GM23338 (cell line): ENCODE results near the gene MORN2. TPM values are rescaled to one million over a fixed set of nuclear protein-coding genes. Genes with fewer than 3 reads are reported as not detected.

Source experiments
- ATAC-seq: fragments of 200-7000 bp; cut with Tn5 transposase; 3 replicates; pipeline ENCODE4 v1.9.1; 2020
- DNase-seq: peaks from one replicate; pipeline ENCODE4 v3.0.0-alpha.2; 2015; ENCODE audit warnings: low spot score
- H2AFZ ChIP-seq: fragments of 200-600 bp; sonication (generic); 2 replicates; pipeline ENCODE4 v1.8.0; 2016; ENCODE audit warnings: antibody characterized with exemption, mild to moderate bottlenecking, moderate library complexity
- H3F3A ChIP-seq: fragments of 200-600 bp; sonication (generic); replicated peaks from 2 replicates; pipeline ENCODE4 v1.8.0; 2017; ENCODE audit warnings: antibody characterized with exemption, mixed run types, low read depth
- H3K27ac ChIP-seq: fragments of 200-600 bp; sonication (generic); 2 replicates; pipeline ENCODE4 v1.6.1; 2016; ENCODE audit warnings: low read depth
- H3K27me3 ChIP-seq: fragments of 200-600 bp; sonication (generic); 2 replicates; pipeline ENCODE4 v1.8.0; 2016; ENCODE audit warnings: mild to moderate bottlenecking, mixed run types, moderate library complexity; ENCODE audit not compliant: insufficient read depth
- H3K36me3 ChIP-seq: fragments of 200-600 bp; sonication (generic); 2 replicates; pipeline ENCODE4 v1.8.0; 2016; ENCODE audit warnings: mild to moderate bottlenecking; ENCODE audit not compliant: insufficient read depth
- H3K4me1 ChIP-seq: fragments of 200-600 bp; sonication (generic); 2 replicates; pipeline ENCODE4 v1.8.0; 2016; ENCODE audit warnings: mild to moderate bottlenecking, moderate library complexity; ENCODE audit not compliant: insufficient read depth
- H3K4me2 ChIP-seq: fragments of 200-600 bp; sonication (generic); 2 replicates; pipeline ENCODE4 v1.7.1; 2017; ENCODE audit warnings: mixed run types
- H3K4me3 ChIP-seq: fragments of 200-600 bp; sonication (generic); 2 replicates; pipeline ENCODE4 v1.6.1; 2016; ENCODE audit warnings: mixed run types
- H3K79me2 ChIP-seq: fragments of 200-600 bp; sonication (generic); replicated peaks from 2 replicates; pipeline ENCODE4 v1.8.0; 2017; ENCODE audit warnings: mild to moderate bottlenecking; ENCODE audit not compliant: insufficient read depth
- H3K9me2 ChIP-seq: fragments of 200-600 bp; sonication (generic); 2 replicates; pipeline ENCODE4 v1.8.0; 2017; ENCODE audit not compliant: insufficient read depth
- H4K20me1 ChIP-seq: fragments of 200-600 bp; sonication (generic); replicated peaks from 2 replicates; pipeline ENCODE4 v1.8.0; 2017; ENCODE audit warnings: mild to moderate bottlenecking; ENCODE audit not compliant: insufficient read depth
- H3K27ac Mint-ChIP-seq: 2 replicates; pipeline ENCODE4 v1.8.0; 2020; ENCODE audit warnings: inconsistent platforms, mild to moderate bottlenecking, moderate library complexity, mixed read lengths
- H3K27me3 Mint-ChIP-seq: 3 replicates; pipeline ENCODE4 v1.8.0; 2022; ENCODE audit warnings: low read depth, mild to moderate bottlenecking, moderate library complexity, mixed read lengths, inconsistent platforms; ENCODE audit not compliant: insufficient read depth, poor library complexity
- H3K36me3 Mint-ChIP-seq: 3 replicates; pipeline ENCODE4 v1.8.0; 2021; ENCODE audit warnings: low read depth, mild to moderate bottlenecking, inconsistent platforms, moderate library complexity, mixed read lengths
- H3K4me1 Mint-ChIP-seq: 3 replicates; pipeline ENCODE4 v1.8.0; 2020; ENCODE audit warnings: mild to moderate bottlenecking, inconsistent platforms, mixed read lengths
- H3K4me3 Mint-ChIP-seq: 3 replicates; pipeline ENCODE4 v1.8.0; 2021; ENCODE audit warnings: moderate library complexity, mild to moderate bottlenecking, inconsistent platforms, mixed read lengths
- H3K9me3 Mint-ChIP-seq: 3 replicates; pipeline ENCODE4 v1.8.0; 2020; ENCODE audit warnings: moderate library complexity, mild to moderate bottlenecking, inconsistent platforms, mixed read lengths
- ZNF114 ChIP-seq: fragments of 250-450 bp; sonication (Bioruptor Pico); IDR thresholded peaks from 2 replicates; pipeline ENCODE4 v1.5.0; 2020; ENCODE audit warnings: mild to moderate bottlenecking, moderate library complexity
- ZNF331 ChIP-seq: fragments of 250-450 bp; sonication (Bioruptor Pico); IDR thresholded peaks from 2 replicates; pipeline ENCODE4 v1.5.0; 2020; ENCODE audit warnings: low read depth, mild to moderate bottlenecking, moderate library complexity
- polyA plus RNA-seq: library from polyadenylated mRNA; unstranded; fragments of >200 nt; fragmentation: Nextera tagmentation; extraction: Ambion mirVana; gene quantifications from 2 replicates; pipeline ENCODE4 v1.2.1, GENCODE V29; 2016
- total RNA-seq: library from RNA; depleted of rRNA; stranded (reverse); fragments of >200 nt; shearing (Covaris generic); gene quantifications from 2 replicates; pipeline ENCODE4 v1.2.3, GENCODE V29; 2014
- TF ChIP-seq, protein P1 (sequence below): fragments of 250-450 bp; sonication (Bioruptor Pico); IDR thresholded peaks from 2 replicates; pipeline ENCODE4 v1.5.0; 2020; ENCODE audit warnings: mild to moderate bottlenecking, moderate library complexity
- TF ChIP-seq, protein P2 (sequence below), 2 experiments: fragments of 200-600 bp in 1 of 2; sonication (generic) in 1 of 2; conservative IDR thresholded peaks; 2 replicates each; pipeline versions ENCODE4 v1.5.1 to v1.6.1; 2016 to 2017; ENCODE audit warnings: antibody characterized with exemption in 2 of 2, low read depth in 2 of 2, mild to moderate bottlenecking in 2 of 2, moderate library complexity in 1 of 2

The MORN2 gene
- total and polyA plus RNA-seq, 2 experiments from 2014 or later, result 7.6 to 45.2 TPM

DNA sequence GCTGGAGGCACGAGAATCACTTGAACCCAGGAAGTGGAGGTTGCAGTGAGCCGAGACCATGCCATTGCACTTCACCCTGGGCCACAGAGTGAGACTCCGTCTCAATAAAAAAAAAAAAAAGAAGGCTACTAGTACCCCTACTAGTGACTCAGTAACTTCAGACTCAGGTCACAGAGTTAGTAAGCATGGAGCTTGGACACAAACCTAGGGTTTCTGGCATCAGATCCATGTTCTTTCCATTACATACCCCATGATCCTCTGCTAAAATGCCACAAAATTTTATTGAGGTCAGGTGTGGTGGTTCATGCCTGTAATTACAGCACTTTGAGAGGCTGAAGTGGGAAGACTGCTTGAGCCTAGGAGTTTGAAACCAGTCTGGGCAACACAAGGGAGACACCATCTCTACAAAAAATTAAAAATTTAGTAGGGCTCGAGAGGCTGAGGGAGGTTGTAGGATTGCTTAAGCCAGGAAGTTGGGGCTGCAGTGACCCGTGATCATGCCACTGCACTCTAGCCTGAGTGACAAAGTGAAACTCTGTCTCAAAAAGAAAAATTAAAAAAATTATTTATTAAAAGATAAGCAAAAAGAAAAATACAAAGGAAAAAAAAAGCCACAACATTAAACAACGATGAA is 45.1 kb upstream of the MORN2 start:
- Mint-ChIP-seq H3K9me3 (no peaks in the 10 kb centered on the region), H3K36me3 (peaks cover 18% of the 10 kb centered on the region), H3K4me3 (no peak overlapping the region), H3K27me3 (no peaks in the 10 kb centered on the region), H3K27ac (no peak overlapping the region), H3K4me1 (peaks cover 4% of the 10 kb centered on the region; the same call in 2 of the 3 replicates)
- no peaks in the 10 kb centered on the region for H3K27me3 ChIP-seq
- no peaks in the 10 kb centered on the region for H3F3A ChIP-seq
- H3K4me1 ChIP-seq, result no peaks in the 10 kb centered on the region
- H3K4me3 ChIP-seq, result no peak overlapping the region
- DNase-seq, result no peak
- TF ChIP-seq, protein P1, sequence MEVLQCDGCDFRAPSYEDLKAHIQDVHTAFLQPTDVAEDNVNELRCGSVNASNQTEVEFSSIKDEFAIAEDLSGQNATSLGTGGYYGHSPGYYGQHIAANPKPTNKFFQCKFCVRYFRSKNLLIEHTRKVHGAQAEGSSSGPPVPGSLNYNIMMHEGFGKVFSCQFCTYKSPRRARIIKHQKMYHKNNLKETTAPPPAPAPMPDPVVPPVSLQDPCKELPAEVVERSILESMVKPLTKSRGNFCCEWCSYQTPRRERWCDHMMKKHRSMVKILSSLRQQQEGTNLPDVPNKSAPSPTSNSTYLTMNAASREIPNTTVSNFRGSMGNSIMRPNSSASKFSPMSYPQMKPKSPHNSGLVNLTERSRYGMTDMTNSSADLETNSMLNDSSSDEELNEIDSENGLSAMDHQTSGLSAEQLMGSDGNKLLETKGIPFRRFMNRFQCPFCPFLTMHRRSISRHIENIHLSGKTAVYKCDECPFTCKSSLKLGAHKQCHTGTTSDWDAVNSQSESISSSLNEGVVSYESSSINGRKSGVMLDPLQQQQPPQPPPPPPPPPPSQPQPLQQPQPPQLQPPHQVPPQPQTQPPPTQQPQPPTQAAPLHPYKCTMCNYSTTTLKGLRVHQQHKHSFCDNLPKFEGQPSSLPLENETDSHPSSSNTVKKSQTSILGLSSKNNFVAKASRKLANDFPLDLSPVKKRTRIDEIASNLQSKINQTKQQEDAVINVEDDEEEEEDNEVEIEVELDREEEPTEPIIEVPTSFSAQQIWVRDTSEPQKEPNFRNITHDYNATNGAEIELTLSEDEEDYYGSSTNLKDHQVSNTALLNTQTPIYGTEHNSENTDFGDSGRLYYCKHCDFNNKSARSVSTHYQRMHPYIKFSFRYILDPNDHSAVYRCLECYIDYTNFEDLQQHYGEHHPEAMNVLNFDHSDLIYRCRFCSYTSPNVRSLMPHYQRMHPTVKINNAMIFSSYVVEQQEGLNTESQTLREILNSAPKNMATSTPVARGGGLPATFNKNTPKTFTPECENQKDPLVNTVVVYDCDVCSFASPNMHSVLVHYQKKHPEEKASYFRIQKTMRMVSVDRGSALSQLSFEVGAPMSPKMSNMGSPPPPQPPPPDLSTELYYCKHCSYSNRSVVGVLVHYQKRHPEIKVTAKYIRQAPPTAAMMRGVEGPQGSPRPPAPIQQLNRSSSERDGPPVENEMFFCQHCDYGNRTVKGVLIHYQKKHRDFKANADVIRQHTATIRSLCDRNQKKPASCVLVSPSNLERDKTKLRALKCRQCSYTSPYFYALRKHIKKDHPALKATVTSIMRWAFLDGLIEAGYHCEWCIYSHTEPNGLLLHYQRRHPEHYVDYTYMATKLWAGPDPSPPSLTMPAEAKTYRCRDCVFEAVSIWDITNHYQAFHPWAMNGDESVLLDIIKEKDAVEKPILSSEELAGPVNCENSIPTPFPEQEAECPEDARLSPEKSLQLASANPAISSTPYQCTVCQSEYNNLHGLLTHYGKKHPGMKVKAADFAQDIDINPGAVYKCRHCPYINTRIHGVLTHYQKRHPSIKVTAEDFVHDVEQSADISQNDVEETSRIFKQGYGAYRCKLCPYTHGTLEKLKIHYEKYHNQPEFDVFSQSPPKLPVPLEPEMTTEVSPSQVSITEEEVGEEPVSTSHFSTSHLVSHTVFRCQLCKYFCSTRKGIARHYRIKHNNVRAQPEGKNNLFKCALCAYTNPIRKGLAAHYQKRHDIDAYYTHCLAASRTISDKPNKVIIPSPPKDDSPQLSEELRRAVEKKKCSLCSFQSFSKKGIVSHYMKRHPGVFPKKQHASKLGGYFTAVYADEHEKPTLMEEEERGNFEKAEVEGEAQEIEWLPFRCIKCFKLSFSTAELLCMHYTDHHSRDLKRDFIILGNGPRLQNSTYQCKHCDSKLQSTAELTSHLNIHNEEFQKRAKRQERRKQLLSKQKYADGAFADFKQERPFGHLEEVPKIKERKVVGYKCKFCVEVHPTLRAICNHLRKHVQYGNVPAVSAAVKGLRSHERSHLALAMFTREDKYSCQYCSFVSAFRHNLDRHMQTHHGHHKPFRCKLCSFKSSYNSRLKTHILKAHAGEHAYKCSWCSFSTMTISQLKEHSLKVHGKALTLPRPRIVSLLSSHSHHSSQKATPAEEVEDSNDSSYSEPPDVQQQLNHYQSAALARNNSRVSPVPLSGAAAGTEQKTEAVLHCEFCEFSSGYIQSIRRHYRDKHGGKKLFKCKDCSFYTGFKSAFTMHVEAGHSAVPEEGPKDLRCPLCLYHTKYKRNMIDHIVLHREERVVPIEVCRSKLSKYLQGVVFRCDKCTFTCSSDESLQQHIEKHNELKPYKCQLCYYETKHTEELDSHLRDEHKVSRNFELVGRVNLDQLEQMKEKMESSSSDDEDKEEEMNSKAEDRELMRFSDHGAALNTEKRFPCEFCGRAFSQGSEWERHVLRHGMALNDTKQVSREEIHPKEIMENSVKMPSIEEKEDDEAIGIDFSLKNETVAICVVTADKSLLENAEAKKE (CRISPR knock-in tag), result no peak
- TF ChIP-seq ZNF331 (CRISPR knock-in tag) (no peak), ZNF114 (no peak)
- TF ChIP-seq, protein P2, sequence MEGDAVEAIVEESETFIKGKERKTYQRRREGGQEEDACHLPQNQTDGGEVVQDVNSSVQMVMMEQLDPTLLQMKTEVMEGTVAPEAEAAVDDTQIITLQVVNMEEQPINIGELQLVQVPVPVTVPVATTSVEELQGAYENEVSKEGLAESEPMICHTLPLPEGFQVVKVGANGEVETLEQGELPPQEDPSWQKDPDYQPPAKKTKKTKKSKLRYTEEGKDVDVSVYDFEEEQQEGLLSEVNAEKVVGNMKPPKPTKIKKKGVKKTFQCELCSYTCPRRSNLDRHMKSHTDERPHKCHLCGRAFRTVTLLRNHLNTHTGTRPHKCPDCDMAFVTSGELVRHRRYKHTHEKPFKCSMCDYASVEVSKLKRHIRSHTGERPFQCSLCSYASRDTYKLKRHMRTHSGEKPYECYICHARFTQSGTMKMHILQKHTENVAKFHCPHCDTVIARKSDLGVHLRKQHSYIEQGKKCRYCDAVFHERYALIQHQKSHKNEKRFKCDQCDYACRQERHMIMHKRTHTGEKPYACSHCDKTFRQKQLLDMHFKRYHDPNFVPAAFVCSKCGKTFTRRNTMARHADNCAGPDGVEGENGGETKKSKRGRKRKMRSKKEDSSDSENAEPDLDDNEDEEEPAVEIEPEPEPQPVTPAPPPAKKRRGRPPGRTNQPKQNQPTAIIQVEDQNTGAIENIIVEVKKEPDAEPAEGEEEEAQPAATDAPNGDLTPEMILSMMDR (conservative IDR thresholded peaks at IDR 0.05; ENCODE audit: low read depth in 2 of 2), result no peak
- H3K27ac ChIP-seq, result no peak overlapping the region
- H4K20me1 ChIP-seq, result 0 out of 2 replicates have a peak, but pooled peaks cover 3% of the 10 kb centered on the region
- no peaks in the 10 kb centered on the region for H3K9me2 ChIP-seq
- no peak for ATAC-seq
- H3K4me2 ChIP-seq, result no peak overlapping the region
- peaks cover 9% of the 10 kb centered on the region; the same call in 1 of the 2 replicates for H3K36me3 ChIP-seq
- H2AFZ ChIP-seq, result no peak overlapping the region
- no peaks in the 10 kb centered on the region for H3K79me2 ChIP-seq
